ENCODE data around the gene TCN2. TPM values are rescaled to one million over a fixed set of nuclear protein-coding genes. Genes with fewer than 3 reads are reported as not detected.
A peak's percentile ranks its signal among the peaks of the same experiment; 100 is the strongest.
"Not testable (repeated sequence)": the region's sequence is repeated elsewhere in the genome, so short reads cannot be mapped to it uniquely, and the experiment has no call there.

TCN2 gene
- total RNA-seq = under 1 TPM; 0.48 to 0.64 TPM

DNA sequence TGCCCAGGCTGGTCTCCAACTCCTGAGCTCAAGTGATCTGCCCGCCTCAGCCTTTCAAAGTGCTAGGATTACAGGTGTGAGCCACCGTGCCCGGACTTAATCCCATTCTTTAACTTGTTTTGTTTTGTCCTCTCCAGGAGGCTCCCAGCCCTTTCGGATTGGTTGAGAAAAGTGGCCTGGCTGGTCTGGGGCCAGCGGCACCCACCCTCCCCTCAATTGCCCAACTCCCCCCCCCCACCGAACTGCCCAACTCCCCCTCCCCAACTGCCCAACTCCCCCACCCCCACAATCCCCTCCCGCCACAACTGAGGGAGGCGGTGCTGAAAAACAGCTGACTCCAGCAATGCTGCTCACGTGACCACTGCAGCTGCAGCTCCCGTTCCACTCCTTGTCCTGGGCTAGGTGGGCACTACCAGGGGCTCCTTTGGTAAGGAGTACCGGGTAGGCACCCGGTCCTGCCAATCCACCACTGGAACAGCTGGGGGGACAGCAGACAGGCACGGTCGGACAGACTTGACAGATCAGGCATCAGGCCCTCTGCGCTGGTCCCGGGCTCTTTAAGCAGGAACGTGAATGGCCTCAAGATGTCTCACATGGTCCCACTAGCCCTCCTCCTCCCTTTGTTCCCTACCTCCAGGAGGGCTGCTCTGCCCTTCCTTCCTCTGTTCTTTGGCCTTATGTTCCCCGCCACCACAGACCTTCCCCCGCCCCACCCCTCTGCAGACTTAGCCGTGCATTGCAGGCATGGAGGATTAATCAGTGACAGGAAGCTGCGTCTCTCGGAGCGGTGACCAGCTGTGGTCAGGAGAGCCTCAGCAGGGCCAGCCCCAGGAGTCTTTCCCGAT lies at the start of gene TCN2:
TSS of gene TCN2 (plus strand) at position 720 of the 845 bp plus-strand sequence. CDS start 158 bp downstream, outside the sequence.
- H3K4me3 Mint-ChIP-seq = peak within 1 kb of the TSS; percentile 72
- H3K27ac Mint-ChIP-seq = peak within 1 kb of the TSS; percentile 40
- H3K4me1 Mint-ChIP-seq = peaks cover 27% of the 10 kb centered on the region
- no peaks in the 10 kb centered on the region for H3K36me3 Mint-ChIP-seq
- H3K27me3 Mint-ChIP-seq = peaks cover 11% of the 10 kb centered on the region
- H3K9me3 Mint-ChIP-seq = no peaks in the 10 kb centered on the region
- DNase-seq = peak; percentile 35

DNA sequence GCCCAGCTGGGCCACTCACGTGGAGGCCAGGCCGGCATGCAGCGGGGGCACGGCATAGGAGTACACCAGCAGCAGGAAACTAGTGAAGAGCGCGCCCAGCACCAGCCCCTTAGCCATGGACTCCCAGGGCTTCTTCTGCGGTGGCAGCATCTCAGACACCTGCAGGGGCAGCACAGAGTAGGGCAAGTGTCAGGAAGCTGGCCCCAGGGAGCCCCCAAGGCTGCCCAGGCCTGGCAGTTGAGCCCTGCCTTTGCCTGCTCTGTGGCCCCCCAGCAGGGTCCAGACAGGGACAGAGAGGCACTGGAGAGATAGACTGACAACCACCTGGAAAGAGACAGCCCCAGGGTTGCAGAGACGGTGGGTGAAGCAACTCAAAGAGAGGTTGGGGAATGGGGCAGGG lies 49.7 kb upstream of the TCN2 start:
- Mint-ChIP-seq H3K27me3 (no peaks in the 10 kb centered on the region), H3K36me3 (no peaks in the 10 kb centered on the region), H3K9me3 (no peaks in the 10 kb centered on the region), H3K27ac (no peak overlapping the region), H3K4me3 (no peak overlapping the region), H3K4me1 (no peaks in the 10 kb centered on the region)
- DNase-seq = no peak

DNA sequence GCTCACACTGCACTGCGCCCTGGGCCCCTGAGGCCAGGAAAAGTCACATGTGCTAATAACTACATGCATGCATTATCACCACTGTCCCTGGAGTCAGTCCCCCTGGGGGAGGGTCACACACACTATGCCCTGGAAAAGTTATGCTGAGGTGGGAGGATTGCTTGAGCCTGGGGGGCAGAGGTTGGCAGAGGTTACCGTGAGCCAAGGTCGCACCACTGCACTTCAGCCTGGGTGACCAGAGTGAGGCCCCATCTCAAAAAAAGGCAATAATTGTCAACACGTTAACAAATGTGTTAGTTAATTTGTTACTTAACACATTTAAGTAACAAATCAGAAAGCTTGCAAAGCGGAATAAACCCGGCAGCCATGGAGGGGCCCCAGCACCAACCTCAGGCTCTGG lies 47.1 kb upstream of the TCN2 start:
- H3K27ac Mint-ChIP-seq = no peak overlapping the region

DNA sequence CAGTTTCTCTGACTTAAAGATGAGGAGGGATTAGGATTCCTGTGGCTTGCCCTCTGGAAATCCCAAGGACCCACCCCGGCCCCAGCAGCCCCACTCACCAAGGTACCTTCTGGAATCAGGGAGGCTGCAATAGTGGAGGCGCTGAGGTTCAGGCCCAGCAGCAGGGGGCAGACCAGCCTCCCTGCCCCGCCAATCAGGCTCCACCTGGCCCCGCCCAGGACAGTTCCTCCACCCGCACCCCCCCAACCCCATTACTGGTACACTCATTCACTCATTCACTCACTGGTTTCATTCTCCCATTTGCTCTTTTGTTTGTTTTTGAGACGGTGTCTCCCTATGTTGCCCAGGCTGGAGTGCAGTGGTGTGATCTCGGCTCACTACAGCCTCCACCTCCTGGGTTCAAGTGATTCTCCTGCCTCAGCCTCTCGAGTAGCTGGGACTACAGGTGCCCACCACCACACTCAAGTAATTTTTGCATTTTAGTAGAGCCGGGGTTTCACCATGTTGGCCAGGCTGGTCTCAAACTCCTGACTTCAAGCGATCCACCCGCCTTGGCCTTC lies 46.3 kb upstream of the TCN2 start:
- peak; percentile 12 for DNase-seq
- H3K4me1 Mint-ChIP-seq, H3K36me3 Mint-ChIP-seq, H3K27ac Mint-ChIP-seq, H3K27me3 Mint-ChIP-seq, H3K4me3 Mint-ChIP-seq, H3K9me3 Mint-ChIP-seq: not testable (repeated sequence)

More for the DNA sequence above, 47.1 kb upstream of the TCN2 start:
- no peak for DNase-seq
- no peaks in the 10 kb centered on the region for H3K4me1 Mint-ChIP-seq
- H3K36me3 Mint-ChIP-seq = no peaks in the 10 kb centered on the region
- H3K27me3 Mint-ChIP-seq = no peaks in the 10 kb centered on the region
- no peak overlapping the region for H3K4me3 Mint-ChIP-seq
- no peaks in the 10 kb centered on the region for H3K9me3 Mint-ChIP-seq

DNA sequence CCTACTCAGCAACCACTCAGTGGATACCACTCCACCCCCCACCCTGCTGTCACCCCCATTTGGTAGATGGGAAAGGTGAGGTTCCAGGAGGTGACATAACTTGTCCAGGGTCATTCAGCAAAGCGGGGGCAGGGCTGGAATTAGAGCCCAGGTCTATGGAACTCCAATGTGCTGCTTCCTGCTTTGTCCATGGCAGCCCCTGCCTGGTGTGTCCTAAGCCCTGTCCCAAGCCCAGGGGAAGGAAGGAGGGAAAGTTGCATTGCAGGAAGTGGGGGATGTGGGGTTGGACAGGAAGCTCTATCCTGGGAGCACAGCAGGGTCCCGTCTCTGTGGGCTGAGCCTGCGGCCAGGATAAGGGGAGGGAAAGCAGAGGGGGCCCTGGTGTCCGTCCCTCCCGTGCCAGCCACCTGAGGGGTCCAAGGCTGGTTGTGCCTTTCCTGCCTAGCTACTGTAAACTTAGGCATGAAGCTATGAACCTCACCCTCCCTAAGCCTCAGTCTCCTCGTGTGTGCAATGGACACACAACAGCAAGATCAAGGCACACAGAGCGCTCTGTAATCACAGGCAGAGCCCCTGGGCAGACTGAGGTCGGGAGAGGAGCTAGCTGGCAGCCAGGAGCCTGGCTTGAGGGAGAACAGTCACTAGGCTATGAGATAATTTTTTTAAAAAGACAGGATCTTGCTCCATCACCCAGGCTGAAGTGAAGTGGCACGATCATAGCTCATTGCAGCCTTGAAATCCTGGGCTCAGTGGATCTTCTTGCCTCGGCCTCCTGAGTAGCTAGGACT lies 45.4 kb upstream of the TCN2 start:
- Mint-ChIP-seq H3K4me1 (no peaks in the 10 kb centered on the region), H3K27ac (no peak overlapping the region), H3K9me3 (no peaks in the 10 kb centered on the region), H3K4me3 (no peak overlapping the region), H3K36me3 (no peaks in the 10 kb centered on the region), H3K27me3 (no peaks in the 10 kb centered on the region)
- no peak for DNase-seq

DNA sequence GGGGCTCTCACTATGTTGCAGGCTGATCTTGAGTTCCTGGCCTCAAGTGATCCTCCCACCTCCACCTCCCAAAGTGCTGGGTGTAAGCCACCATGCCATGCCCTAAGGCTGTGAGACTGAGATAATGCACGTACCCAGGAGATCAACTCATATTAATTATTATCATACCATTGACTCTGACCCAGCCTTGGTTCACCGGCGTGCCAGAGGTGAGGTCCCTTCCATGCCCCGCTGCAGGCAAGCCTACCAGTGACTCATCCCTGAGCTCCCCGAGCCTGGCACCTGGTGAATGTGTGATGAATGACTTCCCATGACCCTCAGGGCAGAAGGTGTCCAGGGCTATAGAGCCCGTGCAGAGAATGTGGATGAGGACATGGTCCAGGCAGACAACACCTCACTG lies 44.6 kb upstream of the TCN2 start:
- Mint-ChIP-seq H3K9me3 (no peaks in the 10 kb centered on the region), H3K36me3 (no peaks in the 10 kb centered on the region), H3K4me3 (no peak overlapping the region), H3K27ac (no peak overlapping the region), H3K27me3 (no peaks in the 10 kb centered on the region), H3K4me1 (no peaks in the 10 kb centered on the region)
- no peak for DNase-seq

DNA sequence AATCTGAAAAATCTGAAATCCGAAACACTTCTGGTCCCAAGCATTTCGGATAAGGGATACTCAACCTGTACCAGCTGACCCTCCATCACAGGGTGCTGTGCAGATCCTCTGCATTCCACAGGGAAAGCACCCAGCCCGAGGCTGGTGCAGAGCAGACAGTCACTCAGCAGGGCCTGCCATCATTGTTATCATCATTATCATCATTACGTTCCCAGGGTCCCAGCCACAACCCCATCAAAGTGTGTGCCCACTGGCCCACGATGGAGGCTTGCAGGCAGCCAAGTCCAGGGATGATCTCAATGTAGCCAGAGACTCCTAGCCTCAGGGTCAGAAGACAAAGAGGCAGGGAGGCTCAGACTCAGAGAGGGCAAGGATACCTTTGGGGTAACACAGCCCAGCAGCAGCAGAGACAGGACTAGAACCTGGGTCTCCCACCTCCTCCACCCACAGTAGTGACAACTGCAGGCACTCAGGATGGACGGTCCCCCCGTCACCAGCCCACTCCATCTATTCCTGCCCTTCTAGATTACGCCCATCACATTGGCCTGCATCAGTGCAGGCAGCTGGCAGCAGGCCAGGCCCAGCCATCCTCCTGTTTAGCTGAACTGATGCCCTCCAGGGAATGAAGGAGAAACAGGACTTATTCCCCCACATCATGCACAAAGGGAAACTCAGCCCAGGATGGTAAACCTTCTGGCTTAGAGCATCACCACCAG lies 42.8 kb upstream of the TCN2 start:
- Mint-ChIP-seq H3K36me3 (no peaks in the 10 kb centered on the region), H3K27ac (no peak overlapping the region), H3K4me3 (no peak overlapping the region), H3K4me1 (no peaks in the 10 kb centered on the region), H3K27me3 (no peaks in the 10 kb centered on the region), H3K9me3 (no peaks in the 10 kb centered on the region)
- no peak for DNase-seq

DNA sequence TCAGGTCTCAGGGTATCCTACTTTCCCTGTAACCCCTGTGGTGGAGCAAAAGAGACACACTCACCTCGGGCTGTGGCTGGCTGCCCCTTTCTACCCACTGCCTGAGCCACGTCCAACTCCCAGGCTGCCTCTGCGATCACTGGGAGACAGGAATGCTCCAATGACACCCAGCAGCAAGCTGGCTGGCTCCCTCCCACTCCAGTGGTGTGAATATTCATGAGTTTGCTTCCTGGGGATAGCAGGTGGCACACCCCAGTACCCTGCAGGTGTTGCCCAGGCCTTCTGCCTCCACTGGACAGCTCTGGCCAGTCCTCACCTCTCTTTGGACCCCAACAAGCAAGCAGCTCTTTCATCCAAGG lies 42.2 kb upstream of the TCN2 start:
- no peaks in the 10 kb centered on the region for H3K9me3 Mint-ChIP-seq
- no peak overlapping the region for H3K4me3 Mint-ChIP-seq
- H3K27me3 Mint-ChIP-seq = no peaks in the 10 kb centered on the region
- DNase-seq = no peak
- no peaks in the 10 kb centered on the region for H3K36me3 Mint-ChIP-seq
- no peak overlapping the region for H3K27ac Mint-ChIP-seq
- no peaks in the 10 kb centered on the region for H3K4me1 Mint-ChIP-seq

DNA sequence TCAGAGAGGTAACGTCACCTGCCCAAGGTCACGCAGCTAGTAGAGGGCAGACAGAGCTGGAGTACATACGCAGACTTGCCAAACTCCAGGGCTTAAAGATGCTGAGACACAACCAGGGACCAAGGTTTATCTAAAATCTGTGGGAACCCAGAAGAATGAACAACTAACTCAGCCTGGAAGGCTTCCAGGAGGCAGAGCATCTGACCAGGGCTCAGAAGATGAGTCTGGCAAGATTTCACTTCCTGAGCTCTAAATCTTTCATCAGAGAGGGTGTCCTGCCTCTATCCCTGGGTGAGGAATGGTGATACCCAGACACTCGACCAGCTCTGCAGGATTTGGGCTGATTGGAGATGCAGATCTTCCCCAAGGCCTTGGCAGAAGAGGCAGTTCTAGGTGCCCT lies 41.6 kb upstream of the TCN2 start:
- no peak for DNase-seq
- Mint-ChIP-seq H3K36me3 (no peaks in the 10 kb centered on the region), H3K4me1 (no peaks in the 10 kb centered on the region)

DNA sequence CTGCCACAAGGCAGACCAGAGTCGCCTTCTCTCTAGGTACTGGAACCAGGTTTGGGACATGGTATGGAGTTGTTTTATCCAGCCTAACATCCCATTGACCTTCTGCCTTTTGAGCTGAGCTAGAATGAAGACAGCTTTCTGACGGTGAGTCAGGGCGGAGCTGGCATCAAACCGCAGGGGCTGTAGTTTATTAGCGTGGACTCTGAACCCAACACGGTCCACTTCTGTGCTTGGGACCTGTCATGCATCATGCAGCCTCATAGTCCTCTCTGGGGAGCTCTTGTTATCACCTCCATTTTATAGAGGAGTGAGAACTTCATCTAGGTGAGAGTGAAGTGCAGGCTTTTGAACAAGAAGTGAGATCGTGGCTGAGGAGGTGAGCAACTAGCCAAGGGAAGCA lies 40.8 kb upstream of the TCN2 start:
- no peaks in the 10 kb centered on the region for H3K27me3 Mint-ChIP-seq
- no peak for DNase-seq
- H3K4me3 Mint-ChIP-seq = no peak overlapping the region
- H3K36me3 Mint-ChIP-seq = no peaks in the 10 kb centered on the region
- H3K27ac Mint-ChIP-seq = no peak overlapping the region
- H3K4me1 Mint-ChIP-seq = no peaks in the 10 kb centered on the region
- H3K9me3 Mint-ChIP-seq = no peaks in the 10 kb centered on the region

More for the DNA sequence above, 41.6 kb upstream of the TCN2 start:
- Mint-ChIP-seq H3K4me3 (no peak overlapping the region), H3K27ac (no peak overlapping the region), H3K27me3 (no peaks in the 10 kb centered on the region), H3K9me3 (no peaks in the 10 kb centered on the region)

DNA sequence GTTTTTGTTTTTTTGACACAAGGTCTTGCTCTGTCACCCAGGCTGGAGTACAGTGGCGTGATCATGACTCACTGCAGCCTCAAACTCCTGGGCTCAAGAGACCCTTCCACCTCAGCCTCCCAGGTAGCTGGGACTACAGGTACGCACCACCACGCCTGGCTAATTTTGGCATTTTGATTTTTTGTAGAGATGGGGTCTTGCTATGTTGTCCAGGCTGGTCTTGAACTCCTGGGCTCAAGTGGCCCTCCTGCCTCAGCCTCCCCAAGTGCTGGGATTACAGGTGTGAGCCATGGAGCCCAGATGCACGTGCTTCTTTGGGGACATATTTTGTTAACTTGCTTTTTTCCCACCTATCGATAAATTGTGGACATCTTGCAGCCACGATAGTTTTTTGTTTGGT lies 39.7 kb upstream of the TCN2 start:
- not testable (repeated sequence) for DNase-seq, H3K4me1 Mint-ChIP-seq, H3K36me3 Mint-ChIP-seq, H3K4me3 Mint-ChIP-seq, H3K27ac Mint-ChIP-seq, H3K9me3 Mint-ChIP-seq, H3K27me3 Mint-ChIP-seq

DNA sequence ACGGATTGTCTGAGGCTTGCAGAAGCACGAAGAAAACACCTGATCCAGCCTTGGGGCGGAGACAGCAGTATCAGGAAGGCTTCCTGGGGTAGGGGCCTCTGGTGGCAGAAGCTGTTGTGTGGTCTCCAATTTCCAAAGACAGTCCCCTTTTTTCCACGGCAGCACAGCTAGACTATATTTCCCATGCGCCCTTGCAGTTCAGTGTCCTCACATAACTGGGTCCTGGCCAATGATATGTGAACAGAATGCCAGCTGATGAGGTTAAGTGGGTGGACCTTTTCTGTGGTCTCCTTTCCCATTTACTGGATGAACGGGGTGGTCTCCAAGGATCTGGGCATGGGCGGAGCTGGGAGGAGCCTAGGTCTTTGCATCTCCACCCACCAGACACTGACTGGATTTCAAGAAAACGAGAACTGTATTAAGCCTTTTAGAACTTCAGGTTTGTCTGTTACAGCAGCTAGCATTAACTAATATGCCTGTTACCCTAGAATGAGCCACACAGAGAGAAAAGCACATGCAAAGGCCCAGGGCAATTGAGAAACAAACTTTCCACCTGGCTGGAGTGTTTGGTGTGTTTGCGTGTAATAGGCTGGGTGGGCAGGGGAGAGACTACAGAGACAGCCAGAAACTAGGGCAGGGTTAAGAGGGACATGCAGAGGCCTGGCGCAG lies 38.7 kb upstream of the TCN2 start:
- no peaks in the 10 kb centered on the region for H3K36me3 Mint-ChIP-seq
- H3K27ac Mint-ChIP-seq = no peak overlapping the region
- H3K4me1 Mint-ChIP-seq = no peaks in the 10 kb centered on the region
- no peaks in the 10 kb centered on the region for H3K27me3 Mint-ChIP-seq
- H3K4me3 Mint-ChIP-seq = no peak overlapping the region
- H3K9me3 Mint-ChIP-seq = no peaks in the 10 kb centered on the region
- DNase-seq = no peak

DNA sequence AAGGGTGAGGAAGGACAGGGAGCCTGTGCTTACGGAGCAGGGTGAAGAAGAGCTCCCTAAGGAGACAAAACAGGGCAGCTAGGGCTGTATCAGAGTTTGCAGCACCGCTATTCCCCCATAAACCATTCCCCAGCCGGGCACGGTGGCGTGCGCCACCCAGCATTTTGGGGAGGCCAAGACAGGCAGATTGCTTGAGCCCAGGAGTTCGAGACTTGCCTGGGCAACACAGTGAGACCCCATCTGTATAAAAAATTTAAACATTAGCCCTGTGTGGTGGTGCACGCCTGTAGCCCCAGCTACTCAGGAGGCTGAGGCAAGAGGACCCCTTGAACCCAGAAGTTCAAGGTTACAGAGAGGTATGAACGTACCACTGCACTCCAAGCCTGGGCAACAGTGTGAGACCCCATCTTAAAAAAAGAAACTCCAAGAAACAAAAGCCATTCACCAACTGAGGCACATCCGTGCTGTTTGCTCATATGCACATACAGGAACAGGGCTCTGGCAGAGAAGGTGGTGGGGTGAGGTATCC lies 37.2 kb upstream of the TCN2 start:
- no peak for DNase-seq
- Mint-ChIP-seq H3K4me1 (no peaks in the 10 kb centered on the region), H3K27ac (no peak overlapping the region), H3K27me3 (no peaks in the 10 kb centered on the region), H3K4me3 (no peak overlapping the region), H3K36me3 (no peaks in the 10 kb centered on the region), H3K9me3 (no peaks in the 10 kb centered on the region)

DNA sequence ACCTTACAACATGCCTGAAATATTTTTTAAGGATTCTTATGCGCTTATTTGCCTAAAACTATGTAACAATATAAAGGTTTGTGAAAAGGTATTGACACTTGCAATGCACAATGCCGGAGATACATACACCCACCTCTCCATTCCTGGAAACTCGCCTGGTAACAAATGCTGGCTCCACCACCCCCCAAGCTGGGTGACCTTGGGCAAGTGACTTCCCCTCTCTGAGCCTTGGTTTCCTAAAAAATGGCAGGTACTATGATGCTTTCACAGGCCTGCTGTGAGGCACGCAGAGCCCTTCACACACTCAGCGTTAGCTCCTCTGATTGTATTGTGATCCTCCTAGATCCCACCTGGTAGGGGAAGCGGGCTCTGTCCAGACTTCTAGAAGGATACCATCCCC lies 34.8 kb upstream of the TCN2 start:
- H3K4me3 Mint-ChIP-seq = no peak overlapping the region
- no peaks in the 10 kb centered on the region for H3K9me3 Mint-ChIP-seq
- peaks cover 6% of the 10 kb centered on the region for H3K4me1 Mint-ChIP-seq
- no peaks in the 10 kb centered on the region for H3K27me3 Mint-ChIP-seq
- no peak for DNase-seq
- peaks cover 18% of the 10 kb centered on the region for H3K36me3 Mint-ChIP-seq
- H3K27ac Mint-ChIP-seq = no peak overlapping the region

Measured in activated naive CD8-positive, alpha-beta T cell treated with anti-CD3 and anti-CD28 coated beads for 36 hours (primary cell).